Measurements from ENCODE around the gene NCL.
"Not testable (repeated sequence)": the region's sequence is repeated elsewhere in the genome, so short reads cannot be mapped to it uniquely, and the experiment has no call there.

NCL gene

DNA sequence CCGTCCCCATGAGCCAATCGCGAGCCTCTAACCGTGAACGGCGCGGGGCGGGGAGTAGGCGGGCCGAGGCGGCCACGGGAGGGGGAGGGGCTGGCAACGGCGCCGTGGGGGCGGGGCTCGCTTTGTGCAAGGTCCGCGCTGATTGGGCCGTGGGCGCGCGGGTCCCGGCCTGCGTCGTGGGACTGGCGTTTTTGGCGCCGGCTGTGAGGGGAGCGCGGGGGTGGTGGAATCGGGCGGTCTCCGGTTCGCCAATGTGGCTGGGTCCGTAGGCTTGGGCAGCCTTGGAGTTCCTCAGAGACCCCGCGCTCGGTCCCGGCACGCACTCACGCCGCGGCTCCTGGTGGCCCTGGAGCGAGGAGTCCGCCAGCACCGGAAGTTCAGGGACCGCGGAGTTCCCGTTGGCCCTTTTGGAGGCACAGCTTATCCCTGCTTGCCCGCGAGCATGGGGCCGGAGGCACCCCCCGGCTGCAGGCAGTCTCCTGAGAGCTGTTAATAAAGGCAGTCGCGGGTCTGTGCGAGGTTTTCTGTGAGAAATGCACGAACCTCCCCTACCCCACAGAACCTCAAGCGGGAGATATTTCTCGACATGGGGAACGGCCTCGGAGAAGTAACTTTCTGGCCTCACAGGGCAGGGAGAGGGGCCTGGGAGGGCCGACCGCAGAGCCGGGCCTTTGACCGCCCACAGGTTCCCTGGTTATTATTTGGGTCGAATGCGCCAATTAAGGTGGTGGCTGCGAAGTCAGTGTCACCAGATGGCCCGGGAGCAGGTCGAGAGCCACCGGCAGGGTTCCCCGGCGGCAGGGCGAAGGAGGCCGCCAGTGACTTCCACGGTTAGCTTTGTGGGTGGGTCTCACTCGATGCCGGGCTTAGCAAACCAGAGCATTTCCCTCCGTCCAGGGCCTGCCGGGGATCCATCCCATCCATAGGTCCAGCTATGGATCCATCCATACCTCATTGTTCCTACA lies 574 bp upstream of the NCL start:
- Histone ChIP-seq H3K4me3 (ENCODE audit: low read length) (peak overlapping the region; percentile 83), H3K27me3 (ENCODE audit: control insufficient read depth, insufficient read depth, low read length) (peaks cover 4% of the 10 kb centered on the region), H3K36me3 (ENCODE audit: insufficient read depth, low read length) (peaks cover 34% of the 10 kb centered on the region), H3K4me1 (ENCODE audit: control insufficient read depth, insufficient read depth, low read length) (peaks cover 19% of the 10 kb centered on the region), H3K9me3 (replicated peaks; ENCODE audit: low read length) (no peaks in the 10 kb centered on the region), H3K4me2 (ENCODE audit: low read length) (peak overlapping the region; percentile 99), H3K9ac (ENCODE audit: low read depth, low read length) (peak overlapping the region; percentile 99)

DNA sequence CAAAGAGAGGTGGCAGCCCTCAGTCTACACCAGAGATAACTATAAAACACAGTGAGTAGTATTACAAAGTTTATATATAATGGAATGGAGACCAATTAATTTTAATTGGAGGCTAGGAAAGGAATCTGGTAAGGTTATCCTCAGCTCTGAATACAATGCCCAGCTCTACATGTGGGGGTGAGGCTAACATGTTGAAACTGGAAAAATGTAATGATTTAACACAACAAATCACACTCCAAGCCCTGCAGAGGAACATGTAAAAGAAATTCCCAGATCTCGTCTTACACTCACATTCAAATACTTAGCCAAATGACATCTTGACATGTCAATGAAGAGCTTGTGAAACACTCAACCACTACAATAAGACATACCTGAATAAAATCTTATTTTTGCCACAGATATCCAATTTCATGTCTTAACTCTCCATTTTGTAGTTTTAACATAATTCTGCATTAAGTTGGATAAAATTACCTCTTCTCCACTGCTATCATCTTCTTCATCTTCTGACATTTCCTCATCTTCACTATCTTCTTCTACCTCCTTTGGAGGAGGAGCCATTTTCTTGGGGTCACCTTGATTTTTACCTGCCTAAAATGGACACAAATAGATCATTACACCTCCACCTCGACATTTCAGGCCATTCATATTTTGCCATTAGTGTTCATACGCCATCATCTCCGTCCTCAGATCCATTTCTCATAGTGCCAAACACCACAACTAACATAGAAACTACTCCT lies 1.4 kb downstream of the NCL start:
- no peaks in the 10 kb centered on the region for H3K9me3 ChIP-seq (replicated peaks; ENCODE audit: low read length)
- peaks cover 19% of the 10 kb centered on the region for H3K4me1 ChIP-seq (ENCODE audit: control insufficient read depth, insufficient read depth, low read length)
- peak overlapping the region; percentile 87 for H3K4me2 ChIP-seq (ENCODE audit: low read length)
- H3K9ac ChIP-seq (ENCODE audit: low read depth, low read length): peak overlapping the region; percentile 99
- H3K4me3 ChIP-seq (ENCODE audit: low read length): peak overlapping the region; percentile 96
- H3K27me3 ChIP-seq (ENCODE audit: control insufficient read depth, insufficient read depth, low read length): no peaks in the 10 kb centered on the region
- H3K36me3 ChIP-seq (ENCODE audit: insufficient read depth, low read length): peaks cover 53% of the 10 kb centered on the region

DNA sequence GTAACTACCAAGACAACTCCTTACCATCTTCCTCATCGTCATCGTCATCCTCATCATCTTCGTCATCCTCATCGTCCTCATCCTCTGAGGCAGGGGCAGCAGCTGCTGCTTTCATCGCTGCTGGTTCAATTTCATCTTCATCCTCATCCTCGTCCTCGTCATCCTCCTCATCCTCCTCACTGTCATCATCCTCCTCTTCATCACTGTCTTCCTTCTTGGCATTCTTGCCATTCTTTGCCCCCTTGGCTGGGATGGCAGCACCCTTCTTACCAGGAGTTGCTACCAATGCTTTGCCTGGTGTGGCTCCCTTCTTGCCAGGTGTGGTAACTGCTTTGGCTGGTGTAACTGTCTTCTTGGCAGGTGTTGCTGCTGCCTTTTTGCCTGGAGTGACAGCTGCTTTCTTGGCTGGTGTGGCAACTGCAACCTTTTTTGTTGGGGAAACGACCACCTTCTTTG lies 2.7 kb downstream of the NCL start:
- H3K4me2 ChIP-seq (ENCODE audit: low read length): peak overlapping the region; percentile 87
- H3K36me3 ChIP-seq (ENCODE audit: insufficient read depth, low read length): peaks cover 67% of the 10 kb centered on the region

DNA sequence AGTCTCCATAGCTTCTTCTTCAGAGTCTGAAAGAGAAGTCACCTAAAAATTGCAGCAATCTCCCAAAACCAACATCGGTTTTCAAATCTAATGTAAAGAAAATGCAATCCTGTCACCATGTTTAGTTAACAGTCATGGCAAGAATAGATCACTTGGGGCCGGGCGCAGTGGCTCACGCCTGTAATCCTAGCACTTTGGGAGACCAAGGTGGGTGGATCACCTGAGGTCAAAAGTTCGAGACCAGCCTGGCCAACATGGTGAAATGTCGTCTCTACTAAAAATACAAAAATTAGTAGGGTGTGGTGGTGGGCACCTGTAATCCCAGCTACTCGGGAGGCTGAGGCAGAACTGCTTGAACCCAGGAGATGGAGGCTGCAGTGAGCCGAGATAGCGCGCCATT lies 3.4 kb downstream of the NCL start:
- H3K4me3 ChIP-seq (ENCODE audit: low read length); H3K9ac ChIP-seq (ENCODE audit: low read depth, low read length); H3K4me2 ChIP-seq (ENCODE audit: low read length); H3K9me3 ChIP-seq (replicated peaks; ENCODE audit: low read length); H3K27me3 ChIP-seq (ENCODE audit: control insufficient read depth, insufficient read depth, low read length): not testable (repeated sequence)
- Histone ChIP-seq H3K4me1 (ENCODE audit: control insufficient read depth, insufficient read depth, low read length) (peaks cover 19% of the 10 kb centered on the region), H3K36me3 (ENCODE audit: insufficient read depth, low read length) (peaks cover 74% of the 10 kb centered on the region)

More for the DNA sequence above, 2.7 kb downstream of the NCL start:
- Histone ChIP-seq H3K4me3 (ENCODE audit: low read length) (peak overlapping the region; percentile 96), H3K9ac (ENCODE audit: low read depth, low read length) (no peak overlapping the region), H3K4me1 (ENCODE audit: control insufficient read depth, insufficient read depth, low read length) (peaks cover 19% of the 10 kb centered on the region), H3K27me3 (ENCODE audit: control insufficient read depth, insufficient read depth, low read length) (no peaks in the 10 kb centered on the region), H3K9me3 (replicated peaks; ENCODE audit: low read length) (no peaks in the 10 kb centered on the region)

DNA sequence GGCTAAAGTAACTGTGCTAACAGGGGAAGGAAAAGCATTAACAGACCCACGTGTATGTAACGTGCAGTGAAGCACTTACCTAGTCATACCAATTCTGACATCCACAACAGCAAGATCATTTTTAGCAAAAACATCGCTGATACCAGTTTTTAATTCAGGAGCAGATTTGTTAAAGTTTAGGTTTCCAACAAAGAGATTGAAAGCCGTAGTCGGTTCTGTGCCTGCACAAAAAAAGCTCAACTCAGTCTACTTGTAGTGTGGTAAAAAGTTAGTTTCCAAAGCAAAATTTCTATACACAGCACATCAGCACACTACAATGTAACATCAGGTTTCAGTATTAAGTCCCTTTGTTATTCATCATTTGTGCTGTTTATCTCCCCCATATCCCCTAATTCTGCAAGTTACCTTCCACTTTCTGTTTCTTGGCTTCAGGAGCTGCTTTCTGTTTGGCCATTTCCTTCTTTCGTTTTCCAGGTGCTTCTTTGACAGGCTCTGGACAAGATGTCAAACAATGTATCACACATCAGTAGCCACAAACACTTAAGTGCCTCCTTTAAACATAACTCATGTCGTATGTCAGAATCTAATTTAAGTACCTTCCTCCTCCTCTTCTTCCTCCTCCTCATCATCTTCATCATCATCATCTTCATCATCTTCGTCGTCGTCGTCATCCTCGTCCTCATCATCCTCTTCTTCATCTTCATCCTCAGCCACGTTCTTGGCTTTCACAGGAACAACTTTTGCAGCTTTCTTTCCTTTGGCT lies 4.0 kb downstream of the NCL start:
- no peaks in the 10 kb centered on the region for H3K9me3 ChIP-seq (replicated peaks; ENCODE audit: low read length)
- peaks cover 14% of the 10 kb centered on the region for H3K4me1 ChIP-seq (ENCODE audit: control insufficient read depth, insufficient read depth, low read length)
- no peaks in the 10 kb centered on the region for H3K27me3 ChIP-seq (ENCODE audit: control insufficient read depth, insufficient read depth, low read length)
- H3K9ac ChIP-seq (ENCODE audit: low read depth, low read length): no peak overlapping the region
- no peak overlapping the region for H3K4me3 ChIP-seq (ENCODE audit: low read length)
- no peak overlapping the region for H3K4me2 ChIP-seq (ENCODE audit: low read length)
- peaks cover 80% of the 10 kb centered on the region for H3K36me3 ChIP-seq (ENCODE audit: insufficient read depth, low read length)

DNA sequence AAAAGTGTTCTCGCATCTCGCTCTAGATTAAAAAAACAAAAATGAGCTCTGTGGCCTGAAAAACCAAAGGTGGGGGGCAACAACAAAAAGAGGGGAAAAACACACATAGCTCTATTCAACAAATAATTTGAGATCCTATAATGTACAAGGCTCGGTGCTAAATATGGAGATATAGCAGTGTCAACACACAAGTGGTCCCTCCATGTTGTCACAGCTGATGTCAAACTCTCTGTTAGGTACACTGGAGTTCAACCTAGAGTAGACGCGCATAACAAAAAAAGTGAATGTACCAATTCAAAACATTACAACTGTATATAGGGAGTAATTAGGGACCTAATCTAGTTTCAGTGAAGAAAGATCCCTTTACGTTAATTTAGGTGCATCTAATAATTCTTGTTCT lies 5.9 kb downstream of the NCL start:
- Histone ChIP-seq H3K4me1 (ENCODE audit: control insufficient read depth, insufficient read depth, low read length) (peaks cover 11% of the 10 kb centered on the region), H3K4me2 (ENCODE audit: low read length) (no peak overlapping the region), H3K4me3 (ENCODE audit: low read length) (no peak overlapping the region), H3K9ac (ENCODE audit: low read depth, low read length) (no peak overlapping the region), H3K36me3 (ENCODE audit: insufficient read depth, low read length) (peaks cover 98% of the 10 kb centered on the region), H3K27me3 (ENCODE audit: control insufficient read depth, insufficient read depth, low read length) (no peaks in the 10 kb centered on the region), H3K9me3 (replicated peaks; ENCODE audit: low read length) (no peaks in the 10 kb centered on the region)

DNA sequence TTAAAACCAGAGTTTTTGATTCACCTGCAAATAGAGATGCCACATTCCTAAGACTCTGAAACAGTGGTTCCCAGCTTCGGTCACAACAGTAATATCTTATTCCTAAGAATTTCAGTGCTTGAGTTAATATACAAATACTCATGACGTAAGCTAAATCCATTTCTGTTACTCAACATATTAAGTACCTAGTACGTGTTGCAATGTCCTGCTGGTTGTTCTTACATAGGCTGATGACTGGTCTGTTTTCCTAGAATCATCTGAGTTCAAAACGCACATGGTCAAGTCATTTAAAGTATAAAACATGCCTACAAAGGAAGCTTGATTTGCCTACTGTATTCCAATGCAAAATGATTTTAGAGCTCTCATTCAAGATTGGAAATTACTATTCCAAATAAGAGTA lies 7.2 kb downstream of the NCL start:
- peaks cover 95% of the 10 kb centered on the region for H3K36me3 ChIP-seq (ENCODE audit: insufficient read depth, low read length)
- peaks cover 3% of the 10 kb centered on the region for H3K4me1 ChIP-seq (ENCODE audit: control insufficient read depth, insufficient read depth, low read length)
- H3K4me3 ChIP-seq (ENCODE audit: low read length): no peak overlapping the region
- H3K27me3 ChIP-seq (ENCODE audit: control insufficient read depth, insufficient read depth, low read length): no peaks in the 10 kb centered on the region
- no peak overlapping the region for H3K4me2 ChIP-seq (ENCODE audit: low read length)
- H3K9ac ChIP-seq (ENCODE audit: low read depth, low read length): no peak overlapping the region
- no peaks in the 10 kb centered on the region for H3K9me3 ChIP-seq (replicated peaks; ENCODE audit: low read length)

DNA sequence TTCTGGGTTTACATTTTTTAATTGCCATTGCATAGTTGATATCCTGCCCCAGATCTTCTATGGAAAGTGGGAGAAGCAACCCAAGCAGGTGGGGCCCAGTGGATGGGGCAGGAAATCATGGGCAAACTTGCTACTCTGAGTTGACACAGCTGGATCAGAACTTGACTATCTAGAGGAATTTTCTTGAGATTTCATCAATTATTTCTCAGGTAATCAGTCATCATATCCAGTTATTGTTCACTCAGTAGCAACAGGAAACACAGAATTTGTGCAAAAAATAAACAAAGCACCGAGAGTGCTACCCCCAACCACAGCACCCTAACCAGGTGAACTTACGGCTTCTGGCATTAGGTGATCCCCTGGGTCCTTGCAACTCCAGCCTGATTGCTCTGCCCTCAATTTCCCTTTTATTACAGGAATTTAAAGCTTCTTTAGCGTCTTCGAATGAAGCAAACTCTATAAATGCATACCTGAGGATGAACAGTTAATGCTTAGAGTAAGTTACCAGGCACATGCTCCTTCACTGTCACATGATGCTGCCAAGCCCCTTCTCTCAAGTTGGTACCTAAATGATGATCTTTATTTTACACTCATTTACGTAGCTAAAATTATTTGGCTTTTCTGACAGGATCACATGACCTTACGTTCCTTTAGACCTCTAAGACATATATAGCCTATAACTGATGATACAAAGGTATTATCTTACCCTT lies 7.8 kb downstream of the NCL start:
- Histone ChIP-seq H3K36me3 (ENCODE audit: insufficient read depth, low read length) (peaks cover 93% of the 10 kb centered on the region), H3K27me3 (ENCODE audit: control insufficient read depth, insufficient read depth, low read length) (no peaks in the 10 kb centered on the region), H3K9me3 (replicated peaks; ENCODE audit: low read length) (no peaks in the 10 kb centered on the region), H3K4me1 (ENCODE audit: control insufficient read depth, insufficient read depth, low read length) (no peaks in the 10 kb centered on the region), H3K4me3 (ENCODE audit: low read length) (no peak overlapping the region), H3K9ac (ENCODE audit: low read depth, low read length) (no peak overlapping the region), H3K4me2 (ENCODE audit: low read length) (no peak overlapping the region)

DNA sequence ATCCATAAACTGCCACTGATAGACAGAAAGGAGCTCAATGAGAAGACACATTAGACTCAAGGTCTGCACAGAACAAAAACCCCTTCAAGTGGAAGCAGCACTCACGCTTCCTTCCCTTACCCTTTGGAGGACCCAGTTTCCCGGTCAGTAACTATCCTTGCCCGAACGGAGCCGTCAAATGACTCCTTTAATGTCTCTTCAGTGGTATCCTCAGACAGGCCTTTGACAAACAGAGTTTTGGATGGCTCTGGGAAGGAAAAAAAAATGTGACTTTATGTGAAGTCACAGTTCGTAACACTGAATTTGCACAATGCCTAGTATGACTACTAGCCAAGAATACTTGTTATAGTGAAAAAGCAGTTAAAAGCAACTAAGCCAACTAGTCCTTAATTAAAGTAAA lies 8.4 kb downstream of the NCL start:
- Histone ChIP-seq H3K4me1 (ENCODE audit: control insufficient read depth, insufficient read depth, low read length) (no peaks in the 10 kb centered on the region), H3K4me3 (ENCODE audit: low read length) (no peak overlapping the region), H3K4me2 (ENCODE audit: low read length) (no peak overlapping the region), H3K36me3 (ENCODE audit: insufficient read depth, low read length) (peaks cover 90% of the 10 kb centered on the region), H3K9me3 (replicated peaks; ENCODE audit: low read length) (no peaks in the 10 kb centered on the region), H3K27me3 (ENCODE audit: control insufficient read depth, insufficient read depth, low read length) (no peaks in the 10 kb centered on the region), H3K9ac (ENCODE audit: low read depth, low read length) (no peak overlapping the region)

DNA sequence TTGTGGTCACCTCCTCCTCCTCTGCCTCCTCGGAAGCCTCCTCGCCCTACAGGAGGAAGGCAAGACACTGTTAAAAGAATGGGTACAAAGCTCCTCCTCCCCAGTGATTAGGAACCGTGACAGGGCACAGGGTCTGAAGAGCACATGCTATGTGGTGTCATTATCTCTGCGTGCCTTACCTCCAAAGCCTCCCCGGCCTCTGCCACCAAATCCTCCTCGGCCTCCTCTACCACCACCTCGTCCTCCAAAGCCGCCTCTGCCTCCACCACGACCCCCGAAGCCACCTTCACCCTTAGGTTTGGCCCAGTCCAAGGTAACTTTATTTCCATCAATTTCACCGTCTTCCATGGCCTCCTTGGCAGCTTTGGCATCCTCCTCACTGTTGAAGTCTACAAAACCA lies 9.1 kb downstream of the NCL start:
- Histone ChIP-seq H3K27me3 (ENCODE audit: control insufficient read depth, insufficient read depth, low read length) (no peaks in the 10 kb centered on the region), H3K9me3 (replicated peaks; ENCODE audit: low read length) (no peaks in the 10 kb centered on the region), H3K4me3 (ENCODE audit: low read length) (no peak overlapping the region), H3K4me2 (ENCODE audit: low read length) (no peak overlapping the region), H3K36me3 (ENCODE audit: insufficient read depth, low read length) (peaks cover 83% of the 10 kb centered on the region), H3K4me1 (ENCODE audit: control insufficient read depth, insufficient read depth, low read length) (no peaks in the 10 kb centered on the region), H3K9ac (ENCODE audit: low read depth, low read length) (no peak overlapping the region)
